ENCODE results near the gene BORCS5.

DNA sequence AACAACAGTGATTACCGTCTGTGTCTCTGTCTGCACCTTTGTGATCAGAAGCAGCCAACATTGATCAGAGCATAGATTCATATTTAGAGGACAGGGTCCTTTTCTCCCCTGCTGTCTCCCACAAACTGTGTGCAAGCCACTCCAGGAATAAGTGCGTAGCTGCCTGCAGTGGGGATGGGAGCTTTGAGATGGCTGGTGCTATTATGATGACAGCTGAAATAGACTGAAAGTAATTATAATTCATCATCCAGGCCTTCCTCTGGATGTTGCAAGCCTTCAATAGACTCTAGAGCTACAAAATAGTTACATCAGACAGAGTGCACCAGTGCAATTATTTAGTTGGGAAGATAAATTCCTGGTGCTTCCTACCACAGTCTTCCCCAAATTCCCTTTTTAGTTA, 68.1 kb downstream of the BORCS5 start:
- TF ChIP-seq SIN3A (IDR thresholded peaks at IDR 0.05; ENCODE audit: borderline replicate concordance, insufficient read depth, low read length) (no peak), POLR2AphosphoS5 (IDR thresholded peaks at IDR 0.05; ENCODE audit: low read depth, low read length) (no peak), TAF1 (IDR thresholded peaks at IDR 0.05; ENCODE audit: borderline replicate concordance, insufficient read depth, low read length) (no peak), REST (IDR thresholded peaks at IDR 0.05; ENCODE audit: insufficient read depth in 1 of 2, low read depth in 2 of 2, low read length in 2 of 2) (no peak), FOXP2 (optimal IDR thresholded peaks at IDR 0.05; ENCODE audit: borderline replicate concordance, extremely low read depth, extremely low read length, insufficient read depth) (no peak)

Data from PFSK-1 (cell line).